Sigmoid colon (tissue), 4 donors: ENCODE results near the gene GSTK1.

Experiments
- POLR2AphosphoS5 ChIP-seq, 4 donors: sonication (generic); formaldehyde crosslinking; IDR thresholded peaks; one replicate each; pipeline ENCODE4 v1.6.1; 2017; ENCODE audit warnings: antibody characterized with exemption in 4 of 4
- TF ChIP-seq, protein P1 (sequence below), 4 experiments: fragments of 450-650 bp in 3 of 4; fragments of 200-600 bp in 1 of 4; IDR thresholded peaks; one replicate each; pipeline ENCODE4 v1.5.1; 2016 to 2019; ENCODE audit warnings: antibody characterized with exemption in 4 of 4, mild to moderate bottlenecking in 3 of 4, moderate library complexity in 2 of 4

DNA sequence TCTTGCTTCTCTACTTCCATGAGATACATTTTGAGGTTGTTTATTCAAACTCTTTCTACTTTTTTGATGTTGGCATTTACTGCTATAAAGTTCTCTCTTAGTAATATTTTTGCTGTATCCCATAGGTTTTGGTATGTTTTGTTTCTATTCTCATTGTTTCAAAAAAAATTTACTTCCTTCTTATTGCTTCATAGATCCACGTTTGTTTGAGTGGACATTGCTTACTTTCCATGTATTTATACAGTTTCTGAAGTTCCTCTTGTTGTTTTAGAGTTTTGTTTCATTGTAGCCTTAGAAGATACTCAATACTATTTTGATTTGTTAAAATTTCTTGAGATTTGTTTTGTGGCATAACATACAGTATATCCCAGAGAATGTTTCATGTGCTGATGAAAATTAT, 27.7 kb upstream of the GSTK1 start:
- TF ChIP-seq, protein P1, sequence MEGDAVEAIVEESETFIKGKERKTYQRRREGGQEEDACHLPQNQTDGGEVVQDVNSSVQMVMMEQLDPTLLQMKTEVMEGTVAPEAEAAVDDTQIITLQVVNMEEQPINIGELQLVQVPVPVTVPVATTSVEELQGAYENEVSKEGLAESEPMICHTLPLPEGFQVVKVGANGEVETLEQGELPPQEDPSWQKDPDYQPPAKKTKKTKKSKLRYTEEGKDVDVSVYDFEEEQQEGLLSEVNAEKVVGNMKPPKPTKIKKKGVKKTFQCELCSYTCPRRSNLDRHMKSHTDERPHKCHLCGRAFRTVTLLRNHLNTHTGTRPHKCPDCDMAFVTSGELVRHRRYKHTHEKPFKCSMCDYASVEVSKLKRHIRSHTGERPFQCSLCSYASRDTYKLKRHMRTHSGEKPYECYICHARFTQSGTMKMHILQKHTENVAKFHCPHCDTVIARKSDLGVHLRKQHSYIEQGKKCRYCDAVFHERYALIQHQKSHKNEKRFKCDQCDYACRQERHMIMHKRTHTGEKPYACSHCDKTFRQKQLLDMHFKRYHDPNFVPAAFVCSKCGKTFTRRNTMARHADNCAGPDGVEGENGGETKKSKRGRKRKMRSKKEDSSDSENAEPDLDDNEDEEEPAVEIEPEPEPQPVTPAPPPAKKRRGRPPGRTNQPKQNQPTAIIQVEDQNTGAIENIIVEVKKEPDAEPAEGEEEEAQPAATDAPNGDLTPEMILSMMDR (IDR thresholded peaks at IDR 0.05), result no peak
- TF ChIP-seq POLR2AphosphoS5 (IDR thresholded peaks at IDR 0.05), result no peak
